NOMO-1 (cell line): ENCODE results near the gene USP7.

Experiments
- DNase-seq, 2 experiments: peaks; one replicate each; lab custom pipeline; 2025; ENCODE audit not compliant: unreplicated experiment in 2 of 2; lab: John Stamatoyannopoulos, UW

USP7 gene

GRCh38 chr16:8953064-8953463 lies 10.6 kb downstream of the USP7 start:
- no peak for DNase-seq

DNA sequence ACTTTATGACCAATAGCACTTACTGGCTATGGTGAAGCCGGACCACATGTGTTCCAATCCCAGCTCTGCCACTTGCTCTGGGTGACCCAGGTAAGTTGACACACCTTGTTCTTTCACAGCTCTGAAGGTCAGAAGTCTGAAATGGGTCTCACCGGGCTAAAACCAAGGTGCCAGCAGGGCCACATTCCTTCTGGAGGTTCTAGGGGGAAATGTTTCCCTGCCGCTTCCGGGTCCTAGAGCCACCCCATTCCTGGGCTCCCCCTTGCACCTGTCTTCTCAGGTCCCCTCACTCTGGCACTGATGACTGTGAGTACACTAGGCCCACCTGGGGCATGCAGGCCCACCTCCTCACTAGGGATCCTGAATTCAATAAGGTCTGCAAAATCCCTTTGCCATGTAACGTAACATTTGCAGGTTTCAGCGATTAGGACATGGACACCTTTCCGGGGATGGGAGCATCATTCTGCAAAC lies 11.4 kb downstream of the USP7 start:
- no peak for DNase-seq

DNA sequence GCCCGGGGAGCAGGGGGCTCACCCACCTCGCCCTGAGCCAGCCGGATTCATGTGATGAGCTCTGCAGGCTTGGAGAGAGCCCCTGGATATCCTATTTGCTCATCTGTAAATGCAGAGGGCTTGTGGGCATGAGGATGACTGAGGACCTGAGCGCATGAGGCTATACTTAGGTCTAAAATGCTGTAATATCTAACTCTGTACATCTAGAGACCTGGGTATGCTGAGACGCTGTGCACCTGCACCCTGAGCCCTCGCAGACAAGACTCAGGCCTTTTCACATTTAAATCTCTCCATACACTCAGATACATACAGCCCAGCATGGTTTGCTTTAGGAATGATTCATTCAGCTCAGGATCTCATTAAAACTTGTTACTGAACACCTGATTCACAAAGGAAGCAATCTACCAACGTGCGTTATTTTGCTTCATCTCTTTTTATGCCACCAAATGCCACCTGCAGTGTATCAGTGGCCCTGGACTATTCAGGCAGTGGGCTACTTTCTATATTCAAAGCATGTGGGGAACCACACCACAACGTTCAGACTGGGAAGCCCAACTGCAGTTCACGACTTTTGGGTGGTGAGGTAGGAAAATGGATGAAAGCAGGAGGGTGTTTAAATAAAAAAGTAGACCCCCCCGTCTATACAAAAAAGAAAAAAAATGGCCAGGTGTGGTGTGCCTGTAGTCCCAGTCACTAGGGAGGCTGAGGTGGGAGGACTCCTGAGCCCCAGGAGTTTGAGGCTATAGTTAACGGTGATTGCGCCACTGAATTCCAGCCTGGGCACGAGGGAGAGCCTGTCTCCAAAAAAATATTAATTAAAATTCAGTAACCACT lies 12.0 kb downstream of the USP7 start:
- DNase-seq: no peak

- DNase-seq: no peak
These were observed 13.1 kb downstream of the USP7 start for GRCh38 chr16:8950580-8951077.

DNA sequence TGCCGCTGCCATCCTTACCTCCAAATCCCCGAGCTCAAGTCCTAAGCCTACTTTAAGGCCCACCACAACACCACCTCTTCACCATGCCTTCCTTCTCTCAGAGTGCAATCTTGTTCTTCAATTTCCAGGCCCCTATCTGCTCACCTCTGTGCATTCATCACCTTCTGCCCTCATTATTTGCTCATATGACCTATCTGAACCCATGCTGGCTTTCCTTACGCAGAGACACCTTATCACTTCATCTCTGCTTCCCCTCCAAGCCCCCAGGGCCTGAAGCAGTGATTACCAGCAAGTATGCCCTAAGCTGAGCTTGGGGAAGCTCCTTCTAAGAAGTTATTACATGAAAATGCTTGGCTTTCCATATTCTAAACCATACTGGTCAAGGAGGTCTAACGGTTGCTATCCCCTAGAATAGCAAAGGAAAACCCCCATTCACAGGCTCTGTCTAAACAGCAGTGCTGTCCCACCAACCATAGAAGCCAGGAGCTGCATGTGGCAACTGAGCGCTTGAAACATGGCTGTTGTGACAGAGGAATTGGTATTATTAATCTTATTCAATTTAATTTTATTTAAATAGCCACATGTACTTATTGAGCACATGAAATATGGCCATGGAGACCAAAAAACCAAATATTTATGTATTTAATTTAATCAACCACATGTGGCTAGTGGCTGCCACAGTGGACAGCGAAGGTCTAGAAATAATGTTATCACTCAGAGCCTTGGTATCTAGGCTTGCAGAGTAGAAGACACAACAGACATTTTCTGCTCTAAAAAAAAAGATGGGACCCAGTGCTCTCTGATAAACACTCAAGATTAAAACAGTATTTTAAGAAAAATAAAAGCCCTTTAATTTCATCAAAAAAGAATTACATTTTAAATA lies 13.9 kb downstream of the USP7 start:
- no peak for DNase-seq

DNA sequence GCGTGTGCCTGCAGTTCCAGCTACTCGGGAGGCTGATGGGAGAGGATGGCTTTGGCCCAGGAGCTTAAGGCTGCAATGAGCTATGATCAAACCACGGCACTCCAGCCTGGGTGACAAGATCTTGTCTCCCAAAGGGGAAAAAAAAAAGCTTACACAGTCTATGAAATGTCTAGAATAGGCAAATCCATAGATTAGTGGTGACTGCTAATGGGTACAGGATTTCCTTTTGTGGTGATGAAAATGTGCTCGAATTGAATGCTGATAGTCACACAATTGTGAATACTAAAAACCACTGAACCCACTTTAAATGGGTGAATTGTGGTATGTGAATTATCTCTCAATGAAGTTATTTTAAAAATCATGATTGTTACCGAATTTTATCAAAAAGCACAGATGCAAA lies 14.9 kb downstream of the USP7 start:
- no peak for DNase-seq

- DNase-seq: no peak
These were observed 15.6 kb downstream of the USP7 start for GRCh38 chr16:8948069-8948593.

- no peak for DNase-seq
These were observed 17.2 kb downstream of the USP7 start for GRCh38 chr16:8946544-8946943.

DNA sequence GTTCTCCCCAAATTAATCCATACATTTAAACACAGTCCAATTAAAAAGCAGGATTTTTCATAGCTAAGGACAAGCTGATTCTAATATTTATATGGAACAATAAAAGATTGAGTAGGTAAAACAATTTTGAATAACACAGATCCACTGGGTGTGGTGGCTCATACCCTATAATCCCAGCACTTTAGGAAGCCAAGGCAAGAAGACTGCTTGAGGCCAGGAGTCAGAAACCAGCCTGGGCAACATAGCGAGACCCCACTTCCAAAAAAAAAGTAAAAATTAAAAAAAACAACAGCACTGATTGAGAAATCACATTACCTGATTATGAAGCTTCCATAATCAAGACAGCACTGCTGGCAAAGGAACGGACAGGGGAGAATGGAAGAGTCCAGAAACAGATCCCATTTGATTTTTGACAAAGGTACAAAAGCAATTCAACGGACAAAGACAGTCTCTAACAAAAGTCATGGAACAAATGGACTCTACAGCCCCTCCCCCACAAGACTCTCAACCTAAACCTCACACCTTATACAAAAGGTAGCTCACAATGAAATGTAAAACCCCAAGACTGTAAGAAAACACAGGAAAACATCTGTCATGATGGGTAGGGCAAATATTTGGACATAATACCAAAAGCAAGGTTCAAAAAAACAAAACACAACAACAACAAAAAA lies 17.9 kb downstream of the USP7 start:
- DNase-seq: no peak

DNA sequence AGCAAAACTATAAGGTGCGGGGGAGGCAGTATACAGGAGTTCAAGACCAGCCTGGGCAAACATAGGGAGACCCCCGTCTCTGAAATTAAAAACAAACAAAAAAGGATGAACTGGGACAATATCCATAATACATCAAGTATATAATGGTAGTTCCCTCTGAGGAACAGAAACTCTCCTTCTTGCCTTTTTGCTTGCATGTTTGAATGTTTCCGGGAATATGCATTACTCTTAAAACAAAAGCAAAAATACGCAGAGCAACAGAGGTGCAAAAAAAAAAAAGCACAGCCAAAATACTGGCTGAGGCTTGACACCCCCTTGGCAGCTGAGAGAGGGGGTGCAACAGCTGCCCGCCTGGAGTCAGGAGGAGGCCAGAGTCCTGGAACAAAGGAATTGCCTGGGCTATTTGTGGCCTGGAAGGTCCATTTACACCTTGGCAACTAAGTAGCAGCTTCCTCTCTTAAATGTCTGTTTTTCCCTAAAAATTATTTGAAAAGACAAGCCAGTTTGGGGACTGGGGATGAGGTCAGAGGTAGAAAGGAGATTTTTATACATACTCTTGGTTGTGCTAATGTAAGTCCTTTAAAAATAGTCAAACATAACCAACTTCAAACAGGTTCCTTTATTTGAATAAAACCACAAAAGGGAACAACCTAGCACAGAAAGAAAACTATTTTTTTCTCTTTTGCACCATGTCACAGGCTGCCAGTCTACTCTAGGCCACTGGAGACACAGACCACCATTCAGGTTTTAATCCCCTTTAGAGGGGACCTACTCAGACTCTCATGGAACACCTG lies 19.5 kb downstream of the USP7 start:
- DNase-seq: peak; percentile 37 to 78

- DNase-seq: no peak
These were observed 20.5 kb downstream of the USP7 start for GRCh38 chr16:8943001-8943763.

- no peak for DNase-seq
These were observed 21.9 kb downstream of the USP7 start for GRCh38 chr16:8941718-8942344.

DNA sequence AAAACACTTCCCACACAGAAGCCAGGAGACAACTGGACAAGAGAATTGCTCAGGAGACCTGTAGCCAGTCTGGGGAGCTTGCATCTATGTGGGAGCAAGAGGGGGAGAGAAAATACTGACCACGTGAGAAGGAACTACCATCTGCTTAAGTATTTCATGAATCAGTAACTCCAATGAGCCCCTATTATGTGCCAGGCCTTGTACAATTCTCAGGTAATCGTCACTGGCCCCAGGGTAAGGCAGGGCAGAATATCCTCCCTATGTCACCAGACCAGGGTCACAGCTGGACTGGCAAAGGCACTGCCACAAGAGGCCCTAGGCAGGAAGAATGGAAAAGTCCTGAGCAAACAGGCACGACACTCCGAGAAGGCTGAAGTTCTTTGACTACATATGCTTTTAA lies 25.9 kb downstream of the USP7 start:
- DNase-seq: no peak

DNA sequence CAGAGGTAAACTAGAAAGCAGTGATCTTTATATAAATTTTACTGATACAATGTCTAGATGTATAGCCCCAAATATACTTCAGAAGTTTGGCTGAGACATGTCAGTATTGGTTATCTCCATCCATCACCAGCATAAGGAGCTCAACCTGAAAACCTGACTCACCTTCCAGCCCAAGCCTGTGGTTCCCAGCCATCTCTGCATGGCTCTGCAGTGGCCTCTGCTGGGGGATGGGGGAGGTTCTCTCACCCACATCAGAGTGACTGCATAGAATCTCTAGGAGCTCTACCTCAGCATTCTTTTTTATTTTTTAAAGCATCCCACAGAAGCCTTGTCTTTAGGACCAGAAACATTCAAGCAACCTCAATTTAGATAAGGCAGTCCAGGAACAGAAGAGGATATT lies 27.3 kb downstream of the USP7 start:
- DNase-seq: no peak

DNA sequence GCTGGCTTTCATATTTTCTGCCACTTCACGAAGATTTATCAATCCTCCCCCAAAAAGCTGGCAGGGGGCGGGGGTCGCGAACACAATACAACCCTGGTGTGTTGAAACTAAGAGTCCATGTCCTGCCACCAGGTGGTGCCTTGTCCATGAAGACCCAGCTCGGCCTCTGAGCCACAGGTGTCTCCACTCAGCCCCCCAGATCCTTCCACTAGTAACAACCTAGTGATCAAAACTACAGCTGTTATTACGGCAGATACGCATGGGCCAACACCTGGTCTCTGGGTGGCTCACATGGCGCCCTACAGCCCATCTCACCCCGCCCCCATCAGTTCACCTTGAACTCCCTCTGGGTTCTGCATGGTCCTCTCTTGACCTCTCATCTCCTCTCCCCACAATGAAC lies 27.7 kb downstream of the USP7 start:
- DNase-seq: no peak

- no peak for DNase-seq
These were observed 29.1 kb downstream of the USP7 start for GRCh38 chr16:8934601-8935000.

GRCh38 chr16:8931859-8932258 lies 31.8 kb downstream of the USP7 start:
- DNase-seq: peak; percentile 1 to 9

GRCh38 chr16:8929086-8929748 lies 34.5 kb downstream of the USP7 start:
- no peak for DNase-seq
